Muscle layer of colon (tissue), 2 donors: ENCODE measurements around the gene RNF212.

Source experiments
- H3K27ac ChIP-seq: one replicate; pipeline ENCODE4 v1.7.0; 2013; ENCODE audit warnings: low read depth, mild to moderate bottlenecking, low read length, moderate library complexity
- H3K27me3 ChIP-seq, 2 donors: one replicate each; pipeline ENCODE4 v1.7.0; 2013; ENCODE audit warnings: low read length in 2 of 2, mild to moderate bottlenecking in 2 of 2; ENCODE audit not compliant: insufficient read depth in 2 of 2, control insufficient read depth in 1 of 2
- H3K36me3 ChIP-seq: one replicate; pipeline ENCODE4 v1.7.0; 2013; ENCODE audit warnings: mild to moderate bottlenecking, low read length; ENCODE audit not compliant: insufficient read depth
- H3K4me1 ChIP-seq: one replicate; pipeline ENCODE4 v1.7.0; 2013; ENCODE audit warnings: mild to moderate bottlenecking, low read length; ENCODE audit not compliant: insufficient read depth
- H3K4me3 ChIP-seq, 2 donors: one replicate each; pipeline ENCODE4 v1.7.0; 2013; ENCODE audit warnings: low read length in 2 of 2, low read depth in 1 of 2, mild to moderate bottlenecking in 1 of 2, moderate library complexity in 1 of 2
- H3K9ac ChIP-seq: one replicate; pipeline ENCODE4 v1.7.0; 2013; ENCODE audit warnings: low read length
- H3K9me3 ChIP-seq: one replicate; pipeline ENCODE4 v1.7.0; 2013; ENCODE audit warnings: mild to moderate bottlenecking, low read length
- donor health status: abdominal sarcoma.
- donor health status: Adenocarcinoma of cecum.

The RNF212 gene

DNA sequence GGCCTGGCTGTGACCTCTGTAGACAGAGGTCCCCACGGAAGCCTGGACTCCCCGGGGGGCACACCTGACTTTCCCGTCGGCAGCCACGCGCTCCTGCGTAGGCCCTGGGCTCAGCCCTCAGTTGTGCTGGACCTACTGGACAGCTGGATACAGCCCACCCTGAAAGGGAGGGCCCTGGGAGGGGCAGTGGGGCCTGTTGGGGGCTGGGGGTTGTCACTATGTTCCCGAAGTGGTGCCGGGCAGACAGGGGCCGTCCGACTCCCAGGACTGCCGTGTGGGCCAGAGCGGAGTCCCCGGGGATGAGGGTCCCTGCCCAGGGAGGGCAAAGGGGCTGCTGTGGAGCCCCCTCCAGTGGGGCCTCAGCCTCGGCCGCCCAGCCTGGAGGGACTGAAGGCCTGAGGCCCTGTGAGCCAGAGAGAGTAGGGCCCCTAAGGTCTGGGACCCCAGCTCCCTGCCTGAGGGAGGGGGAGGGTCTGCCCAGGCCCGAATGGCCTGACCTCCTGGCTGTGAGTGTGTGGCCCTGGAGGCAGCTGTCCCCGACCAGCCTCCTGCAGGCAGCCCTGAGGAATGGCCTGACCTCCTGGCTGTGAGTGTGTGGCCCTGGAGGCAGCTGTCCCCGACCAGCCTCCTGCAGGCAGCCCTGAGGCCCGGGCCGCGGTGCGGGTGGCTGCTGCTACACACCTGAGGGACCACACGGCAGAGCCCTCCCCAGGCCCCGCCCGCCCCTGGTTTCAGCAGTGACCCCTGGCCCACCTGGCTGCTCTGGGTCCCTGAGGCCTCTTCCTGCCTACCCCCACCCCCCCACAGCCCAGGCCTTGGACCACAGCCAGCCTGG, 76.2 kb downstream of the RNF212 start:
- no peak overlapping the region for H3K27ac ChIP-seq
- no peak overlapping the region for H3K4me3 ChIP-seq
- H3K9ac ChIP-seq, result no peak overlapping the region
- H3K9me3 ChIP-seq, result no peaks in the 10 kb centered on the region
- H3K36me3 ChIP-seq, result no peaks in the 10 kb centered on the region
- peaks cover 0 to 46% of the 10 kb centered on the region in 2 donors for H3K27me3 ChIP-seq
- H3K4me1 ChIP-seq, result peaks cover 7% of the 10 kb centered on the region

GRCh38 chr4:1036095-1036494, 77.3 kb downstream of the RNF212 start:
- no peaks in the 10 kb centered on the region for H3K36me3 ChIP-seq
- peaks cover 7% of the 10 kb centered on the region for H3K4me1 ChIP-seq
- H3K27me3 ChIP-seq, result peaks cover 0 to 40% of the 10 kb centered on the region in 2 donors
- no peak overlapping the region for H3K27ac ChIP-seq
- H3K9me3 ChIP-seq, result no peaks in the 10 kb centered on the region
- H3K9ac ChIP-seq, result no peak overlapping the region
- no peak overlapping the region for H3K4me3 ChIP-seq

DNA sequence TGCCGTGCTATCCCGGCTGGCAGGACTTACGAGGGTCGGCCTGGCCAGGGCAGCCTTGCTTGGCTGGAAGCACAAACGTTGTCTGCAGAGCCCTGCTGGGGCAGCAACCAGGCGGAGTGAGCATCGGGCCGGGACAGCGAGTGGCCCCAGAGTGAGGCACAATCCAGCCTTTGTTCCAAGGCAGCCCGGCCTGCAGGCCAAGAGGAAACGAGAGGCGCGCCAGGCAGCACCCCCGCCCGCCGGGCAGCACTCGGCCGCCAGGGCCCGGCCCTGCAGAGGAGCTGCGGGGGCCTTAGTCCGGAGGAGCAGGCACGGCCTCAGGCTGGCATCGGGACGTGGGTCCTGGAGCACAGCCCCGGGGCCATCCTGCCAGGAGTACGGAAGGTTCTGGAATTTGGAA, 77.9 kb downstream of the RNF212 start:
- no peaks in the 10 kb centered on the region for H3K36me3 ChIP-seq
- no peaks in the 10 kb centered on the region for H3K9me3 ChIP-seq
- peaks cover 2% of the 10 kb centered on the region for H3K4me1 ChIP-seq
- no peak overlapping the region for H3K9ac ChIP-seq
- H3K27ac ChIP-seq, result no peak overlapping the region
- H3K4me3 ChIP-seq, result no peak overlapping the region
- H3K27me3 ChIP-seq, result peaks cover 0 to 40% of the 10 kb centered on the region in 2 donors

DNA sequence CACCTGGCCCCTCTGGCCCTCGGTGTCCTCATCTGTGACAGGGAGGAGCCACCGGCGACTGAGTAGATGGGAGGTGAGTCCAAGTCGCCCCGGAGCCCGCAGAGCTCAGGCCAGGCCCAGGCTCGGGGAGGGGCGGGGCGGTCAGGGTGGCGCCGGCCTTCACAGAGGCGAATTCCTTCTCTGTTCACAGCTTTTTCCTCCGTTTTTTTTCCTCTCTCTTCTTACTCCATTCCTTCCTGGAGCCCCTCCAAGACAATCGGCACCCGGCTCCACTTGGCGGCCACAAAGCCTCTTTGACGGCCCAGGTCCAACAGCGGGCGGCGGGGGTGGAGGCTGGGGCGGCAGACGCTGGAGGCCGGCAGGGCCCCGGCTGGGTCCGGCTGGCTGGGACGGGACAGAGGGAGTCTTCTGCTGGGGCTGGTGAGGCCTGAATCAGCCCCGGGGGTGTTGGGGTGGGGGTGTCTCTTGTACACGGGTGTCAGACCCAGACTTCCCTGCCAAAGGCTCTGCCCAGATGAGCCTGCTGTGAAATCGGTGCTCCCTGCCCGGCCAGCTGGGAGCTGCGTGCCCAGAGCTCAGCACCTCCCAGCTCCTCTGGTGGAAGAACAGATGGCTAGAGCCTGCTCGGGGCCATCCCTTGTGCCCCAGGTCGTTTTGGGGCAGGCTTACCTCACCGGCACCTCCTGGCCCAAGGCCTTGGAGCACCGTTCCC, 79.4 kb downstream of the RNF212 start:
- peak overlapping the region in 1 of 2 donors; percentile 4 for H3K4me3 ChIP-seq
- no peak overlapping the region for H3K9ac ChIP-seq
- no peaks in the 10 kb centered on the region for H3K36me3 ChIP-seq
- no peak overlapping the region for H3K27ac ChIP-seq
- no peaks in the 10 kb centered on the region for H3K4me1 ChIP-seq
- no peaks in the 10 kb centered on the region for H3K9me3 ChIP-seq
- H3K27me3 ChIP-seq, result peaks cover 0 to 39% of the 10 kb centered on the region in 2 donors

DNA sequence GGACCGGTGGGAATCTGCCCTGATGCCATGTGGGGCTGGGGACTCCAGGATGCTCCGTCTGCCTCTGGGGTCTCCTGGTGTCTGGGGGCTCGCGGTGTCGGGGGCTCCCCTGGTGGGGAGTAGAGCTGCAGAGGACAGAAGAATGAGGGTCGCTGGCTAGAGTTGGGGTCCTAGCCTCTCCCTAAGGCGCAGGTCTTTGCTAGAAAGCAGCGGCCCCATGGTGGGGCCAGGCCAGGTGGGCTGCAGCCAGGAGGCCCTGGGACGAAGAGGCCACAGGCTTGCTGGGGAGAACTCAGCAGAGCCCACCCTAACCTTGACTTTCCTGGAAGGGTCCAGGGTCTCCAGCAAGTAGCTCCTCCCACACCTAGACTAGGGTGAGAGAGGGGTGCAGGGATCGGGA, 80.5 kb downstream of the RNF212 start:
- no peak overlapping the region for H3K9ac ChIP-seq
- H3K9me3 ChIP-seq, result no peaks in the 10 kb centered on the region
- no peaks in the 10 kb centered on the region for H3K4me1 ChIP-seq
- H3K4me3 ChIP-seq, result no peak overlapping the region
- peaks cover 0 to 43% of the 10 kb centered on the region in 2 donors for H3K27me3 ChIP-seq
- no peaks in the 10 kb centered on the region for H3K36me3 ChIP-seq
- H3K27ac ChIP-seq, result no peak overlapping the region

DNA sequence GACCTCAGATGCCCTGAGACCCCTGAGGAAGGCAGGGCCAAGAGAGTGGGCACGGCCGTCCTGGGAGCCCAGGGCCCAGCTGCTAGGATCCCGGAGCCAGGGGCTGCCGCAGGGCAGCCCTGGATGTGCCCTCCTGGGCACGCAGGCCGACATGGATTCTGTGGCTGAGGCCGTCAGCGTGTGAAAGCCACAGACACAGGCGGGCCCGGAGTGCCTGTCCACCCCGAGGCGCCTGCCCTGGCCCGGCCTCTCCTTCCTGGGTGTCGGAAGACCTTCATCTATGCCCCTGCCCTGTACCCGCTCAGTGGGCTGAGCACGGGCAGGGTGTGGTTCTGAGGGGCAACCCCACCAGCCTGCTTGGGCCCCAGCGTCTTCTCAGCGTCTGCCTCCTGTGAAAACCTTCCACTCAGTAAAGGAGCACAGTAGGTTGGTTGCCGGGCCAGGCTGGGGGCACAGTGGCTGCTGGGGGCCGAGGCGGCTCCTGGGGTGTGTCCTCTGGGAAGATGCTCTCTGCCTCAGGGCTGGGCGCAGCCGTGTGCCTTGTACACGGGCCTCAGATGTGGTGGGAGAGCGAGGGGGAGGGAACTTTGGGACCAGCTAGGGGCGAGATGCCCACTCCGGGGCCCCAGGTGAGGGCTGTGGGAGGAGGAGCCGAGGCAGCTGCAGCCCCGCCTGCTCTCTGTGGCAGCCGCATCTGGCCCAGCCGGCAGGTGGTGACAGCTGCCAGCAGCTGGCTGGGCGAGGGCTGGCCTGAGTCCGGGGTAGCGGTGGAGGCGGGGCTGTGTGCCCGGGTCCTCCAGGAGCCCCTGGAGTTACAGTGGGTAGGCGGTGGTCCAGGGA, 81.2 kb downstream of the RNF212 start:
- Histone ChIP-seq H3K27ac (no peak overlapping the region), H3K36me3 (no peaks in the 10 kb centered on the region), H3K4me1 (no peaks in the 10 kb centered on the region)

GRCh38 chr4:1031346-1031745, 82.0 kb downstream of the RNF212 start:
- Histone ChIP-seq H3K27me3 (peaks cover 0 to 45% of the 10 kb centered on the region in 2 donors), H3K4me3 (no peak overlapping the region), H3K9me3 (no peaks in the 10 kb centered on the region), H3K27ac (no peak overlapping the region), H3K9ac (no peak overlapping the region), H3K36me3 (no peaks in the 10 kb centered on the region), H3K4me1 (no peaks in the 10 kb centered on the region)

More for the DNA sequence above, 81.2 kb downstream of the RNF212 start:
- Histone ChIP-seq H3K9me3 (no peaks in the 10 kb centered on the region), H3K27me3 (peaks cover 0 to 45% of the 10 kb centered on the region in 2 donors), H3K9ac (no peak overlapping the region), H3K4me3 (no peak overlapping the region)

GRCh38 chr4:1030559-1030958, 82.8 kb downstream of the RNF212 start:
- Histone ChIP-seq H3K4me1 (no peaks in the 10 kb centered on the region), H3K4me3 (no peak overlapping the region), H3K9ac (no peak overlapping the region), H3K27ac (no peak overlapping the region), H3K9me3 (no peaks in the 10 kb centered on the region), H3K27me3 (peaks cover 0 to 45% of the 10 kb centered on the region in 2 donors), H3K36me3 (no peaks in the 10 kb centered on the region)

DNA sequence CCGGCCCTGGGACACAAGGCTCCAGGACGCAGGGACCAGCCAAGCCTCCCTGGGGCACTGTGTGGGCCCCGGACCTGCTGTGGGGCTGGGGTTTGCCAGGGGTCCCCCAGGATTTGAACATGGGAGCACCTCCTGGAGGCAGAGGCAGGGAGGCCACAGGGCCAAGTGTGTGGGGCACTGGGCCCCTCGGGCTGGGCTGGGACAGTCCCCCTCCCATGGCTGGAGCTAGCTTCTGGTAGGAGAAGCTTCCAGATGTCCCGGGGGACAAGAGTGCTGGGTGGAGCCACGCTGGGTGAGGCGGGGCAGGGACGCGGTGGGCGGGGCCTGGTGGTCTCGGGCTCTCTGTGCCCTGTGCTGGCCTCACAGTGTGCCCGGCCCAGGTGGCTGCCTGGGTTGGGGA, 83.3 kb downstream of the RNF212 start:
- Histone ChIP-seq H3K4me1 (no peaks in the 10 kb centered on the region), H3K9ac (no peak overlapping the region), H3K4me3 (no peak overlapping the region), H3K27me3 (peaks cover 0 to 45% of the 10 kb centered on the region in 2 donors), H3K27ac (no peak overlapping the region), H3K9me3 (no peaks in the 10 kb centered on the region), H3K36me3 (no peaks in the 10 kb centered on the region)

DNA sequence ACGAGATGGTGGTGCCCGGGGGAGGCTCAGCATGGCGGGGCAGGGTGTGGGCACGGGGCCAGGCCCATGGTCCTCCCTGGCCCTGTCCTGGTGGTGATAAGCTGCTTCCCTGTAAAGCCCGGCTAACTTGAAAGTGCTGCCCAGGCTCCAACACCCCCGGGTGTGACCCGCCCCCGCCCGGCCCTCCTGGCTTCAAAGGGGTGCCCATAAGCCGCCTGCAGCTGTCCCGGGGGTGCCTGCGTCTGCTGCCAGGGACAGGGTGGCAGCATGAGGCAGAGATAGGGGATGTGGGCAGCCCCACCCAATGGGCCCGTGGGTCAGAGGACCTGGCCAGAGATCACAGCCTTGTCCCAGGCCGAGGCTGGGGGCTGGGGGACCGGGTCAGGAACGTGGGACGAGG, 83.8 kb downstream of the RNF212 start:
- Histone ChIP-seq H3K27ac (no peak overlapping the region), H3K36me3 (no peaks in the 10 kb centered on the region), H3K9me3 (no peaks in the 10 kb centered on the region), H3K9ac (no peak overlapping the region), H3K27me3 (peaks cover 0 to 45% of the 10 kb centered on the region in 2 donors), H3K4me3 (no peak overlapping the region), H3K4me1 (no peaks in the 10 kb centered on the region)

DNA sequence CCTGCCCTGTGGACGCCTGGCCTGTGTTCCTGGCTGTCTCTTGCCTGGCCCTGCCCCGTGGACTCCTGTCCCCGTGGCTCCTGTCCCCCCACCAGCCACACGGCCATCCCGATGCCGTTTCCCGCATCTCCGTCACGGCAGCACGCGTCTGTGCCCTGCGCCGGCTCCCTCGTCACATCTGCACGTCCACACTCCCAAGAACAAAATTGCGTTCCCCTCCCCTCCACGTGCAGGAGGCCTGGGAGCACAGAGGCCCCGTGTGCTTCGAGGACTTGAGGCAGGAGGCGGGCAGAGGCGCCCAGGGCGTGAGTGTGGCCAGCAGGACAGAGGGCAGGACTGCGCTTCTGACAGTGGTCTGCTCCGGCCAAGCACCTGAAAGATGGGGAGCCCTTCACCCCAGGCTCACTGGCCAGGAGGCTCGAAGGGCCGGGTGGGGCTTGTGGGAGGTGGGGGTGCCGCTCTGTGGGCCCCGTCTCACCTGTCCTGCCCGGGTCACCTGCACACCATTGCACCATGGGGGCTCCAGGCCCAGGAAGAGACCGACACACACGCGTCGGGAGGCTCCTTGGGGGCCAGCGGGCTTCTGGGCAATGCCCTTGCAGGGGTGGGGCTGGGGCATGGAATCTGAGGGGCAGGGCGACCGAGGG, 84.7 kb downstream of the RNF212 start:
- H3K4me3 ChIP-seq, result no peak overlapping the region
- H3K4me1 ChIP-seq, result no peaks in the 10 kb centered on the region
- H3K9me3 ChIP-seq, result no peaks in the 10 kb centered on the region
- H3K9ac ChIP-seq, result no peak overlapping the region
- H3K27ac ChIP-seq, result no peak overlapping the region
- H3K36me3 ChIP-seq, result no peaks in the 10 kb centered on the region
- peaks cover 0 to 45% of the 10 kb centered on the region in 2 donors for H3K27me3 ChIP-seq
